WERI-Rb-1 (cell line): ENCODE data around the gene DPYSL4.

Experiments used
- DNase-seq: peaks from one replicate; pipeline ENCODE4 v3.0.0-alpha.2; 2020
- H3K27ac ChIP-seq: fragments of 250-450 bp; sonication (Bioruptor Pico); 2 replicates; pipeline ENCODE4 v1.5.1; 2020; ENCODE audit warnings: mild to moderate bottlenecking, moderate library complexity
- H3K27me3 ChIP-seq: fragments of 250-450 bp; sonication (Bioruptor Pico); 2 replicates; pipeline ENCODE4 v1.5.1; 2021; ENCODE audit warnings: mild to moderate bottlenecking, low read depth, moderate library complexity; ENCODE audit not compliant: insufficient read depth, severe bottlenecking
- H3K36me3 ChIP-seq: fragments of 250-450 bp; sonication (Bioruptor Pico); 2 replicates; pipeline ENCODE4 v1.5.1; 2020; ENCODE audit warnings: mild to moderate bottlenecking, moderate library complexity
- H3K4me3 ChIP-seq: 2 replicates; pipeline ENCODE4 v1.5.1; 2011; ENCODE audit warnings: low read depth, mild to moderate bottlenecking, control low read depth, low read length
- H3K9me3 ChIP-seq: fragments of 250-450 bp; sonication (Bioruptor Pico); 2 replicates; pipeline ENCODE4 v1.5.1; 2021; ENCODE audit warnings: mild to moderate bottlenecking, moderate library complexity; ENCODE audit not compliant: severe bottlenecking
- CTCF ChIP-seq: IDR thresholded peaks from 2 replicates; pipeline ENCODE4 v1.5.1; 2011; ENCODE audit warnings: low read depth, mild to moderate bottlenecking, control low read depth, inconsistent platforms, low read length

Gene DPYSL4

GRCh38 chr10:132253092-132253687 is 66.4 kb downstream of the DPYSL4 start:
- no peak for DNase-seq
- H3K27ac ChIP-seq, result no peak overlapping the region
- TF ChIP-seq CTCF, result no peak
- no peaks in the 10 kb centered on the region for H3K27me3 ChIP-seq
- H3K4me3 ChIP-seq, result no peak overlapping the region
- no peaks in the 10 kb centered on the region for H3K9me3 ChIP-seq
- H3K36me3 ChIP-seq, result no peaks in the 10 kb centered on the region

- no peak overlapping the region for H3K27ac ChIP-seq
- H3K4me3 ChIP-seq, result no peak overlapping the region
- no peak for DNase-seq
- no peaks in the 10 kb centered on the region for H3K27me3 ChIP-seq
- TF ChIP-seq CTCF, result no peak
- no peaks in the 10 kb centered on the region for H3K9me3 ChIP-seq
- H3K36me3 ChIP-seq, result no peaks in the 10 kb centered on the region
Observed at GRCh38 chr10:132254841-132255240, 68.1 kb downstream of the DPYSL4 start.
